Fibroblast of skin of scalp (primary cell): Measurements from ENCODE around the gene CSPG5.

Experiments used
- DNase-seq: peaks from one replicate; pipeline ENCODE4 v3.0.0-alpha.2; 2013

The CSPG5 gene

DNA sequence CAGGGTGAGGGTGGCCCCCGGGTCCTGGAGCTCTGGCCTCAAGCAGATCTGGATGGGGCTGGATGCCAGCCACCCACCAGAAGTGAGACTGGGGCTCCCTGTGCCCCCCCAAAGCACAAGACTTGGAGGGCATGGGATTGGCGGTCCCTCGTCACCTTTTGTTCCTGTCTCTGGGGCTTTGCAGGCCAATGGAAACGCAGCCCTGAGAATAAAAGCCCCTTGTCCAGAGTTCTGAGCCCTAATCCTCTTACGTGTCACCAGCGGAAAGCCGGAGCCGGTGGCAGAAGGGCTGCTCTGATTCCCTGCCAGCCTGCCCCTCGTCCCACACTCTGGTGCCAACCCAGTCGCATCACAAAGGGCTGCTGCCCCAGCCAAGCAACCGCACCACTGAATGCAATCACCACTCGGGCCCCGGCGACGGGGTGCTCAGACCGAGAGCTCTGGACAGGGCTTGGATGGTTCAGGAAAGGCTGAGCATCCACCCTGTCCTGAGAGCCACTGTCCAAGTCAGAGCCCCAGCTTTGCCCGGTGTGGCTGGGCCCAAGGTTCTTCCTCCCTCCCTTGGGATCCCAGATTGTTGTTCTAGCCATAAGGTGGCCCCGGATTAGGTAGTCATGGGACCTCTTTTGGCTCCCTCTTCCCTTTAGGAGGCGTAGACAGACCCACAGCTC, 42.3 kb downstream of the CSPG5 start:
- no peak for DNase-seq

DNA sequence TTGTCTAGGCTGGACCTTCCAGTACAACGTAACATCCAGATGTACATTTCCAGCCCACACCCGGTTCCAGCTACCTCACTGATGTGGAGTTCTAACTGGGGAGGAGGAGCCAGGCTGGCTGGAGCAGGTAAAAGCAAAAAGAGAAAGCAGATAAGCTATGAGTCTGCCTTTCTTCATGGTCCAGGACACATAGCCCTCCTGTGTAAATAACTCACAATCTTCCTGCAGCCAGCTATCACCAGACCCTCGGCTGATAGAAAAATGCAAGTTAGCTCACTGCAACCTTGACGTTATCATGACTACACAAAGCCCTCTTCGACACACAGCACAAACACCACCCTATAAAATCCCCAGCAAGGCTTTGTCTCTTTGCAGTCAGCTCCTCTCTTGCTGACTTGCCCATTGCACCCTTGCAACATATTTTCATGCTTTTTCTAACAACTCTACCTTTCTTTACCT, 44.6 kb downstream of the CSPG5 start:
- no peak for DNase-seq

DNA sequence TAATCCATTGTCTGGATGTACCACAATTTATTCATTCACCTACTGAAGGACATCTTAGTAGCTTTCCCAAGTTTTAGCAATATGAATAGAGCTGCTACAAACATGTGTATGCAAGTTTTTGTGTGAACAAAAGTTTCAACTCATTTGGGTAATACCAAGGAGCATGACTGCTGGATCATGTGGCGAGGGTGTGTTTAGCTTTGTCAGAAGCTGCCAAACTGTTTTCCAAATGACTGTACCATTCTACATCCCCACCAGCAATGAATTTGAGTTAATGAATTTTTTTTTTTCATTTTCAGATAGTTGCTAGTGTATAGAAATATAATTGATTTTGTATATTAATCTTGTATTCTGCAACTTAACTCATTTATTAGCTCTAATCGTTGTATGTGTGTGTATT, 45.2 kb downstream of the CSPG5 start:
- DNase-seq = no peak

DNA sequence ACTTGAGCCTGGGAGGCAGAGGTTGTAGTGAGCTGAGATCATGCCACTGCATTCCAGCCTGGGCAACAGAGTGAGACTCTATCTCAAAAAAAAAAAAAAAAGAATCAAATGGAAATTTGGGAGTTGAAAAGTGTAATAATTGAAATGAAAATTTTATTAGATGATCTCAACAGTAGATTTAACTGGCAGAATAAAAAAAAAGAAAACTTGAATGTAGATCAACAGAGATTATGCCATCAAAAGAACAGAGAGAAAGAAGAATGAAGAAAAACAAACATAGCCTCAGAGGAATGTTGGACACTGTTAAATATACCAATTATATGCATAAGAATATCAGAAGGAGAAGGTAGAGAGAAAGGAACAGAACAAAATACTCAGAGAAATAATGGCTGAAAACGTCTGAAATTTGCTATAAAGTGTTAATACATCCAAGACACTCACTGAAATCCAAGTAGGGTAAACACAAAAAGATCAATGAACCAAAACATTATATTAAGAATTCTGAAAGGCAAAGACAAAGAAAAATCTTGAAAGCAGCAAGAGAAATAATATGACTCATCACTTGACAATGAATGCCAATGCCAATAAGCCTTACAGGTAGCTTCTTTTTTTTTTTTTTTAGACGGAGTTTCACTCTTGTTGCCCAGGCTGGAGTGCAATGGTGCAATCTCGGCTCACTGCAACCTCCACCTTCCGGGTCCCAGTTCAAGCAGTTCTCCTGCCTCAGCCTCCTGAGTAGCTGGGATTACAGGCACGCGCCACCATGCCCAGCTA, 50.5 kb downstream of the CSPG5 start:
- no peak for DNase-seq

DNA sequence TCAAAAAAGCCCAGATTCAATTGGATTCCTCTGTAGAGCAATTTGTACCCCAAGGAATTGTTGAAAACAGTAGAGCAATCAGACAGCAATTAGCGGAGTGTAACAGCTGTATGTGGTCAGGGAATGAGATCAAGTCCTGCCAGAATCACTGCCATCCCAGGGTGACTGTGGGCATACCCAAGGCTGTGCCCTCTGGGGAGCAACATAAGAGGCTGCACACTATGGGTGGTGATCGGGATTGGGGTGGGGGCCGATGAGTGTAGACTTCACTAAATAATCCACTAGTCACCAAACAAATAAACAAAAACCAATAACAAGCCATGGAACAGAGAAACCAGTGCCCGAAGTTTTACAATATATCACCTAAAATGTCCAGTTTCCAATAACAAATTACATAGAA, 53.0 kb downstream of the CSPG5 start:
- DNase-seq = no peak

DNA sequence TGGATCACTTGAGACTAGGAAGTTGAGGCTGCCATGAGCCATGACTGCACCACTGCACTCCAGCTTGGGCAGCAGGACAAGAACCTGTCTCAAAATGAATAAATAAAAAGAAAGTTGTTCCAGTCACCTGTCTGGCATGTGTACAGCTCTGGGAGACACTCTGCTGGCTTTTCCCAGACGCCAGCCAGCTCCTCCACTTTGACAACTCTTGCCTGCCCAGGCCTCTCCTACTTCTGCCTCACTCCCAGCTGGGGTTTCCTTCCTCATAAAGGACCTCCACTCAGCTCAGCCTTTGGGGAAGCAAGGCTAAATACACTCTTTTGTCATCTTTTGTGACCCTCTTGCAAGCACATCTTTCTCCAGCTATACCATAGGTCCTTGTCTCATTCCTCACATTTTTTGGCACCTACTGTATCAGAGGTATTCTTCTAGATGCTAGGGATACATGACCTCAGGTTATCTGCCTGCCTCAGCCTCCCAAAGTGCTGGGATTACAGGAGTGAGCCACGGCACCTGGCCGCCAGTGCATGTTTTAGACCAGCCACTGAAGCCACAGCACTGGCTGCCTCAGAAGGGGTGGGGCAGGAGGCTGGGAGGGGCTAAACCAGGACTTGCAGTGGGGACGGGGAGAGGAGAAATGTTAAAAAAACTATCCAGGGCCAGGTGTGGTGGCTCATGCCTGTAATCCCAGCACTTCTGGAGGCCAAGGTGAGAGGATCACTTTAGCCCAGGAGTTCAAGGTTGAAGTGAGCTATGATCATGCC, 55.2 kb downstream of the CSPG5 start:
- DNase-seq = no peak

DNA sequence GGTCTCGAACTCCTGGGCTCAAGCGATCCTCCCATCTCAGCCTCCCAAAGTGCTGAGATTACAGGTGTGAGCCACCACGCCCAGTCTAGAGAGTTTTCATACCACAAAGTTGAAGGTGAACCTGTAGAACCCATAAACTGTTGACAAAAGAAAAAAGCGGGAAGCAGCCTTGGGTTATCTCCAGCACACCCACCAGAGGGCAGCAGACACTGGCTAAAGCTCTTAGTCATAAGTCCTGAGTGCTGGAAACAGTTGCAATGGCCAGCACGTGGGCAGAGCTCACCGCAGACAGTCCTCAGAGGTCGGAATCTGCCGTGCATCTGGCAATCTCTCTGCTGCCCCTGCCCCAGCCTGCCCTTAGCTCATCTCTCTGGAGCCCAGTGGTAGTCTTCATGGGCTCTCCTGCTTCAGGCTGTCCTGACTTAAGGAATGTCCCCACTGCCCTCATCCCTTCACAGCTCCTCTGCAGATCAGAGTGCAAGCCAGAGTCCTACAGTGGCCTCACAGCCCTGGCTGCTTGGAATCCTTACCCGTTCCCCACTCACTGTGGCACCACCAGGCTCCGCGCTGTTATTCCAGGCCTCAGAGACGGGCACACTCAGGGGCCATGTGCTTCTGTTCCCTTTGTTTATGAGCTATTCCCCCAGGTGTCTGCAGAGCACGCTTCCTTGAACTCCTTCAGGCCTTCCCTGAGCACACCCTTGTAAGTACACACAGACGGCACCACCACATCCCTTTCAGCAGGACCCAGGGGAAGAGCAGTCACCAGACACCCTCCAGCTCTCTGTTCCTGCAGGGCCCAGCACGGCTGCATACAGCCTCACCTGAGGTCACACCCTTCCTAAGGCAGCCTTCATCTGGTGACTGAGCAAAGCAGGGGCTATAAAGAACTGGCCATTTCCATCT, 56.3 kb downstream of the CSPG5 start:
- peak; percentile 87 for DNase-seq

DNA sequence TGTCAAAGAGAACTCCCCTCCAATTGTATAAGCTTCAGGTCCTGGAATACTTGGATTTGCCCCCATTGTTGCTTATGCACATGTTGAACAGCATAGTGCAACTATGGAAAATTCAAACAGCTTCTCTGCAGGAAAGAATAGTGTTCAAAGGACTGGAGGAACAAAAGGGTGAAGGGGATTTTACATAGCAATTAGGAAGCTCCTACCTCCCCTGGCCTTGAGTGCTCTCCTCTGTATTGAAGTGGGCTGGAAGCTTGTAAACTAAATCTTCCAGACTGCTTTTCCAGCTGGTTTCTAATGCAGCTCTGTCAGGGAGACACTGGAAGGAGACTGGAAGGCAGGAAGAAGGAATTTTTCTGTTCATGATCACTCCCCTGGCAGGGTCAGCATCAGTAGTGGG, 57.9 kb downstream of the CSPG5 start:
- no peak for DNase-seq

DNA sequence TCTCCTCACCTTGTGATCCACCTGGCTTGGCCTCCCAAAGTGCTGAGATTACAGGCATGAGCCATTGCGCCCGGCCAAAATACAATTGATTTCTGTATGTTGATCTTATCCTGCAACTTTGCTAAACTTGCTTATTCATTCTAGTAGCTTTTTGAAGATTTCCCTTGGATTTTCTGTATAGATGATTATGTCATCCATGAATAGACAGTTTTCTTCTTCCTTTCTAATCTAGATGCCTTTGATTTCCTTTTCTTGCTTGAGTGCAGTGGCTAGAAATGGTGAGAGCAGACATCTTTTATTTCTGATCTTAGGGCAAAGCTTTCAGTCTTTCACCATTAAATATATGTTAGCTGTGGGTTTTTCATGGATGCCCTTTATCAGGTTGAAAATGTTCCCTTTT, 60.7 kb downstream of the CSPG5 start:
- no peak for DNase-seq

DNA sequence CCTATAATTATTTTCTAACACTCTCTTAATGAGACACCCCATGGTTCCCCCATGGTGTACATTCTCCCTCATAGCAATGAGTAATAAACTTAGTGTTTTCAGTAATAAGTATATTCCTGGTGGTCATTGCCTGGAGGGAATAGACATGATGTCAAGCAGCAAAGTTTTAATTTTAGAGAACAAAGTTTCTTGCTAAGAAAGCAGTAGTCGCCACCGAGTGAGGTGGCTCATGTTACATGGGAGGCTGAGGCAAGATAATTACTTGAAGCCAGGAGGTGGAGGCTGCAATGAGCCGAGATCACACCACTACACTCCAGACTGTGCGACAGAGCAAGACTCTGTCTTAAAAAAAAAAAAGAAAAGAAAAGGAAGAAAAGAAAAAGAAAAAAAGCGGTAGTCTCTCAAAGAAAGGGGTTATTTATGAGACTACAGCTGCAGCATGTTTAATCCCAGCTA, 62.8 kb downstream of the CSPG5 start:
- DNase-seq = no peak

DNA sequence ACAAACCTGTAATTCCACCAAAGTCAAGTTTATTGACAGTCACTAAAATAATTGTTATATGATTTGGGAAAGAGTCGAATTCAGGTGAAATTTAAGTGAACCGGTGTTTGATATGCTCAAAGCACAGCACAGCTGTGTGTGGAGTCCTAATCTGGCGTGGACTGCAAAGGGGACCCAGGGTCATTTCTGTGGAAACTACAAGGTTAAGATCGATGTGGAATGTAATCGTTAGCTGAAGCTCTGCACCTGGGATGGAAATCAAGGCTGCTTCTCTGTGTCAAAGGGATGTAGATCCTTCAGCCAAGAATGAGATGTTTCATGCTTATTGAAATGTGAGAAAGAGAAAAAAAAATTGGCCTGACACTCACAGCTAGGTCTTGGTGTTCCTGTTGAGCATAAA, 63.6 kb downstream of the CSPG5 start:
- DNase-seq = no peak

DNA sequence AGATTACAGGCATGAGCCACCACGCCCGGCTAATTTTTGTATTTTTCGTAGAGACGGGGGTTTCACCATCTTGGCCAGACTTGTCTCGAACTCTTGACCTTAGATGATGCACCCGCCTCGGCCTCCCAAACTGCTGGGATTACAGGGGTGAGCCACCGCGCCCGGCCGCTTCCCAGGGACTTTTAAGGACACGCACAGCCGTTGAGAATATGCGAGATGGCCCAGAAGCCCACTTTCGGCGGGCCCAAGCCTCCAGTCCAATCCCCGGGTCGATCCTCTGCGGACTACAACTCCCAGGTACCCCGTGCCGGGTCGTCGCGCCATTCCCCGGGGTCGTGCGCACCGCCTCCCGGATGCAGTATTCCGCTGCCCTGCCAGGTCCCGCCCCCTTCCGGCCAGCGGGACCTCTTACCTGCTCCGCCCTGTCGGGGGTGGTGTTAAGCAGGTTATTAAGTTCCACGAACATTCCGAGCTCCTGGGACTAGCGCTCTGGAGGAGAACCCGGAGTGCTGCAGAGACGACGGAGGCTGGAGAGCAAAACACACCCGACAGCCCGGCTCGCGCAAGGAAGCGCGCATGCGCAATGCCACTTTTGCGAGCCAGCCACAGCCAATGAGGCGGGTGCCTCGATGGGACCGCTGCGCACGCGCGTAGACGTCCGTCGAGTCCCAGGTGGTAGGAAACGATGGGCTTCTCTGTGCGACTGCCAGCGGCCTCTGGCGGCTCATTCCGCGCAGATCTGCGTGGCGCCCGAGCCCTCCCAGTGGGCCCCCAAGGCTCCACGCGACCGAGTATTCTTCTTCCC, 65.3 kb downstream of the CSPG5 start, which contains the start of gene ELP6:
Gene ELP6 (minus strand): TSS at position 588 of the 805 bp plus-strand sequence. CDS start 122 bp downstream, at position 466.
- peak; percentile 97 for DNase-seq

DNA sequence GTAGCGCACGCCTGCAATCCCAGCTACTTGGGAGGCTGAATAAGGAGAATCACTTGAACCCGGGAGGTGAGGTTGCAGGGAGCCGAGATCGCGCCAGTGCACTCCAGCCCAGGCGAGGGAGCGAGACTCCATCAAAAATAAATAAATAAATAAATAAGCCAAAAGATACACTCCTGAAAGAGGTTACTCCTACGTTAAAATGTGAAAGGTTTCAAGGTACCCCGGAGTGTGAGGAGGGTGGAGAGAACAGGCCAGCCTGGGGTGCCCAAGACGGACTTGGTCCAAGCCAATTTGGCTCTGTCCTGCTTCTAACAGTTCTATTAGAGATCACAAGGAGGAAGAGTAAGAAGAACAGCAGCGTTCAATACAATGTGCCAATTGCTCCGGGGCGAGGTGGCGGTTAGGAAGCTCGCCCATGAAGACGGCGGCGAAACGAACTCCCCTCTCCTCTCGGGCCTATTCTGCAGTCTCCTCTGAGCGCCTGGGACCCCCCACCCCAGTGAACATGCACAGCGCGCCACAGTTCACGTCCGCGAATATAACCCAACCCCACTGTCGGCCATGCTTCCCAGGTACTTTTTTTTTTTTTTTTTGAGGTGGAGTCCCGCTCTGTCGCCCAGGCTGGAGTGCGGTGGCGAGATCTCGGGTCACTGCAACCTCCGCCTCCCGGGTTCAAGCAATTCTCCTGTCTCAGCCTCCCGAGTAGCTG, 66.1 kb downstream of the CSPG5 start:
- peak; percentile 12 for DNase-seq
